GM19455 (cell line): ENCODE data around the gene NEK7.
A peak's percentile ranks its signal among the peaks of the same experiment; 100 is the strongest.
"Not testable (repeated sequence)": the region's sequence is repeated elsewhere in the genome, so short reads cannot be mapped to it uniquely, and the experiment has no call there.

ENCODE experiments used
- ATAC-seq: cut with Tn5 transposase; IDR thresholded peaks from one replicate; pipeline ENCODE4 v1.9.1; 2021; ENCODE audit not compliant: unreplicated experiment

Gene NEK7

GRCh38 chr1:198280080-198280479 lies 123.3 kb downstream of the NEK7 start:
- no peak for ATAC-seq

GRCh38 chr1:198281911-198282310 lies 125.1 kb downstream of the NEK7 start:
- no peak for ATAC-seq

- ATAC-seq: no peak
These were observed 126.4 kb downstream of the NEK7 start for GRCh38 chr1:198283222-198283621.

- ATAC-seq: no peak
These were observed 131.1 kb downstream of the NEK7 start for GRCh38 chr1:198287916-198288315.

GRCh38 chr1:198290089-198290683 lies 133.4 kb downstream of the NEK7 start:
- ATAC-seq: no peak

- no peak for ATAC-seq
These were observed 134.2 kb downstream of the NEK7 start for GRCh38 chr1:198291036-198291435.

GRCh38 chr1:198291924-198292323 lies 135.1 kb downstream of the NEK7 start:
- ATAC-seq: no peak

- ATAC-seq: no peak
These were observed 138.4 kb downstream of the NEK7 start for GRCh38 chr1:198295225-198295624.

GRCh38 chr1:198295971-198296370 lies 139.2 kb downstream of the NEK7 start:
- no peak for ATAC-seq

GRCh38 chr1:198297281-198297680 lies 140.5 kb downstream of the NEK7 start:
- no peak for ATAC-seq

- no peak for ATAC-seq
These were observed 141.8 kb downstream of the NEK7 start for GRCh38 chr1:198298640-198299039.

- no peak for ATAC-seq
These were observed 143.7 kb downstream of the NEK7 start for GRCh38 chr1:198300451-198300850.

GRCh38 chr1:198304431-198304830 lies 147.6 kb downstream of the NEK7 start:
- ATAC-seq: no peak

GRCh38 chr1:198314817-198315216 lies 158.0 kb downstream of the NEK7 start:
- ATAC-seq: not testable (repeated sequence)

- not testable (repeated sequence) for ATAC-seq
These were observed 158.5 kb downstream of the NEK7 start for GRCh38 chr1:198315331-198315730.

- no peak for ATAC-seq
These were observed 159.8 kb downstream of the NEK7 start for GRCh38 chr1:198316546-198317100.

- peak; percentile 71 for ATAC-seq
These were observed 161.3 kb downstream of the NEK7 start for GRCh38 chr1:198318085-198318484.

- ATAC-seq: no peak
These were observed 164.0 kb downstream of the NEK7 start for GRCh38 chr1:198320759-198321158.

- ATAC-seq: no peak
These were observed 169.4 kb downstream of the NEK7 start for GRCh38 chr1:198326232-198326631.

- ATAC-seq: no peak
These were observed 170.1 kb downstream of the NEK7 start for GRCh38 chr1:198326915-198327314.

GRCh38 chr1:198328458-198329032 lies 171.7 kb downstream of the NEK7 start:
- no peak for ATAC-seq

GRCh38 chr1:198330982-198331615 lies 174.3 kb downstream of the NEK7 start:
- no peak for ATAC-seq
